AG08396 (cell line): ENCODE measurements around the gene RNF26.

ENCODE experiments used
- DNase-seq: peaks from one replicate; pipeline ENCODE4 v3.0.0; 2012; ENCODE audit warnings: low spot score, mixed read lengths

The RNF26 gene

GRCh38 chr11:119336744-119337469, 2.6 kb downstream of the RNF26 start:
- DNase-seq, result no peak

DNA sequence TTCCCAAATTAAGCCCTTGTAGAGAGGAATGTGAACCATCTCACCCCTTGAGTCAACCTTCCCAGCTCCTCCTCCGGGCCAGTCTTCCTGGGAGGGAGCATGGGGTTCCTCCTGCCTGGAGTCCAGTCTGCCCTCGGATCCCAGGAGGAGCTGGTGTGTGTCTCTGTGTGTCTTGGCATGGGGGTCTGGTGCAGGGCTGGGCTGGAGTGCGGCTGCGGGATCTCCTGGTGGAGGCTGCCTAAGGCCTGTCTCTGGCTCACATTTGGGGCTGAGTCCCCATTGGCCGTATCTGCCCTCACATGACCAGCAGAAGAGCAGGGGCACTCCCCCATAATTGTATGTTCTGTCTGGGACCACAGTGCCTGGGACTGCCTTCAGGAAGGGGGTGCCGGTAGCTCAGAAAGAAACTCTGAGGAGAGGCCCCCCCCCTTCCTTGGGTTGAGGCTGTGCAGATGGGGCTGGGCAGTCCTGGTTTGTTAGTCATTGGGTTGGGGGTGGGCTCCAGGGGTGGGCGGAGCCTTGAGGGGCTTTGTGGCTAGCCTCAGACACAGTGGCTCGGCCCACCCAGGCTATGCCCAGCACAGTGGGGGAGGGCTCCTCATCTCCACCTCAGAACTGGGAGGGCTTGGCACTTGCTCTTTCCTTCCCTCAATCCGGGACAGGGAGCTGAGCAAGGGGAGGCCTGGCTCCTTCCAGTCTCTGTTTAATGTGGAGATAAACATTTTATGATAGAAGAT, 3.4 kb downstream of the RNF26 start:
- peak; percentile 85 for DNase-seq

DNA sequence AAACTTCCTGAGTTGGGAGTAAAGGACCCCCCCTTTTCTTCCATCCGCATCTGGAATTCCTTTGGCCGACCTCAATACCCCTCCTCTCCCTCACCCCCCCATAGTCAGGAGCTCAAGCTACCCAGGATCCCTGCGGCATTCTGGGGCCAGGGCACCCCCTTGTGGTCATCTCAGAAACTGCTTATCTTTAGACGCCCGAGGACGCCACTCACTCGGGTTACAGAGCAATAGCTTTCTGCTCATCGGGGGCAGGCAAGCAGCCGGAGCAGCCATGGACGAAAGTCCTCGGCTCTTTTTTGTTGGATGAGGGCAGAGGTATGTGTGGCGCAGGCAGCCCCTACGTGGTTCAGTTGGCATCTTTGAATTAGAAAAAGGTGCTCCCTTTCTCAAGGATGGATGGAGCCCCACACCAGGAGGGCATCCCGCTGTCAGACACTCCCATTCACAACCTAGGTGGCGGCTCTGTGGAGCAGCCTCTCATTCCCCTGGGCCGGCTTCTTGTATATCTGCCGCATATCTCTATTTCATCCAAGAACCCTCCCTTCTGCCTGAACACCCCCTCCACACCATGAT, 4.1 kb downstream of the RNF26 start:
- peak; percentile 92 for DNase-seq

GRCh38 chr11:119338965-119339588, 4.8 kb downstream of the RNF26 start:
- no peak for DNase-seq

- peak; percentile 91 for DNase-seq
Observed at GRCh38 chr11:119339589-119340334, 5.4 kb downstream of the RNF26 start.

DNA sequence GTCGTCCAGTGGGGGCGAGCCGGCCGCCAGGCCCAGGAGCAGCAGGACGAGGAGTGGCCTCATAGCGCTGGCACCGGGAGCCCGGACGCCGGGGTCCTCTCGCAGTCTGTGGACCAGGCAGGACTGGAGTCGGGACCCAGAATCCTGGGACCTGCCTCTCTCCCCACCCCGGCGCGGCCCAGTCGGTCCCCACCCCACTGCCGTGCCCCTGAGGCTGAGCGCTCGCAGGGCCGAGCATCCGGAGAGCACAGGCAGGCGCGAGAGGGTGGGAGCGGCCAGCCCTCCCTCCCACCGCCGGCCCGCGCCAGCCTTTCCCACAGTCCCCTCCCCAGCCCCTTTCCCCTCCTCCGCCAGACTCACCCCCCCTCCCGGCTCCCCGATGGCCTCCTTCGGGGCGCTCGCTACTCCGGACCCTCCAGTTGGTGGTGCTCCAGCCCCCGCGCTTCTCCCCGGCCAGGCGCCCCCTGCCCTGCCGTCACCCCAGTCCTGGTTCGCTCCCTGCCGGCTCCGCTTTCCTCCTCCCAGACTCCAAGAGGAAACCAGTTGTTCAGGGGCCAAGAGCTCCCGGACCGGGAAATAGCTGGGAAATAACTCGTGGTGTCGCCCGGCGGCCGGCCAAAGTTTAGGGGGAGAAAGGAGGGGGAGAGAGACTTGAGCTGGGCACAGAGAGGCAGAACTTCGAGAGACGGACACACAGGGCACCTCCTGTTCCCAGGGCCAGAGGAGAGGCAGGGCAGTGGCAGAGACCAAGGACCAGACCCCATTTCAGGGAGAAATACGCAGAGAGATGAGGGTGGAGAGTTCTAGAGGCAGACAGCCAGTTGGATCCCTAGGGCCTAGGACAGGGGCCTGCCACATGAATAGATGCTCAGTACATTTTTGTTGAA, 6.3 kb downstream of the RNF26 start, which contains the start of gene C1QTNF5:
TSS of gene C1QTNF5 (minus strand) at position 549 of the 887 bp plus-strand sequence. CDS start at position 63, 486 bp downstream.
- peak; percentile 83 for DNase-seq

- DNase-seq, result no peak
Observed at GRCh38 chr11:119341222-119342022, 7.1 kb downstream of the RNF26 start.

DNA sequence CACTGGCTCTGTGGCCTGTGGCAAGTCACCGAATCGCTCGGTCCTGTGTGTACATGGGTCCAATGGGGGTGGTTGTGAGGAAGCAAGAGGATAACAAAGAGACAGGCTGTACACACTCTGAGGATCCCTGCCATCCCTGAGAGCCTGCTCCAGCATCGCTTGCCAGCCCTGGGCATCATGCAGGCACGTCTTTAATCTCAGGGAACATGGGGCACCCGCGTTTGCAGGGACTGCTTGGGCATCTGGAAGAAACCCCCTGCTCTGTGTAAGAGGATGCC, 7.6 kb downstream of the RNF26 start:
- DNase-seq, result no peak

GRCh38 chr11:119342362-119343130, 8.2 kb downstream of the RNF26 start:
- DNase-seq, result no peak

- no peak for DNase-seq
Observed at GRCh38 chr11:119343726-119344125, 9.4 kb downstream of the RNF26 start.

DNA sequence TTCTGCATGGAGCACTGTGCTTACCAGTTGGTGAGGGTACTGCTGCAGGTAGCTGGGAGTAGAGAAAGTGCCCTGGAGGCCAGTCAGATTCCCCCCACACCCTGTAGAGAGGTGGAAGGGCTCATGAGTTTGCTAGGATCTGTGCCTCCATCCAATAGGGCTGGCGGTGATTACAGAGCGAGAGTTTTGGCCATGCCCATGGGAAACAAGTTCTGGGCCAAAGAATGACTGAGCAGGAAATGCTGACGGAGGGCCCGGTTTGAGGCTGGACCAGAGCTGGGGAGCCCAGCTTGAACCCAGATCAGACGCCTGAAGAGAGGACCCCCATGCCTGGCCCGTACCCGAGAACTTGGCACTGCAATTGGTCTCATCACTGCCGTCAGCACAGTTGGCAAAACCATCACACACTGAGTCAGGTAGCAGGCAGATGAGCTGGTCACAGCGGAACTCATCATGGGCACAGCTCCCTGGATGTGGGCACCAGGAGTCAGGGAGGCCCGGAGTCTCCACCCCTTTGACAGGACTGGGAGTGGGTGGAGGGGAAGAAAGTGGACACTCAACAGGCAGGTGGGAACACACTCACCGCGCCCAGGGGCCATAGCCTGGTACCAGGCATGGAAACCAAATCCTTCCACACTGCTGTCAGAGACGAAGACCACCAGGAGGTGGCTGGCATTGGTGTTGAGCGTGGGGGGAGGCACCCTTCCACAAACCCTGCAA, 10.1 kb downstream of the RNF26 start:
- no peak for DNase-seq

- no peak for DNase-seq
Observed at GRCh38 chr11:119345685-119346084, 11.4 kb downstream of the RNF26 start.

GRCh38 chr11:119346605-119347004, 12.3 kb downstream of the RNF26 start, which contains the start of gene MFRP:
TSS of gene MFRP (minus strand) at chr11:119346705. CDS start at chr11:119346513, 192 bp downstream.
- no peak for DNase-seq

- no peak for DNase-seq
Observed at GRCh38 chr11:119347242-119347641, 12.9 kb downstream of the RNF26 start.

DNA sequence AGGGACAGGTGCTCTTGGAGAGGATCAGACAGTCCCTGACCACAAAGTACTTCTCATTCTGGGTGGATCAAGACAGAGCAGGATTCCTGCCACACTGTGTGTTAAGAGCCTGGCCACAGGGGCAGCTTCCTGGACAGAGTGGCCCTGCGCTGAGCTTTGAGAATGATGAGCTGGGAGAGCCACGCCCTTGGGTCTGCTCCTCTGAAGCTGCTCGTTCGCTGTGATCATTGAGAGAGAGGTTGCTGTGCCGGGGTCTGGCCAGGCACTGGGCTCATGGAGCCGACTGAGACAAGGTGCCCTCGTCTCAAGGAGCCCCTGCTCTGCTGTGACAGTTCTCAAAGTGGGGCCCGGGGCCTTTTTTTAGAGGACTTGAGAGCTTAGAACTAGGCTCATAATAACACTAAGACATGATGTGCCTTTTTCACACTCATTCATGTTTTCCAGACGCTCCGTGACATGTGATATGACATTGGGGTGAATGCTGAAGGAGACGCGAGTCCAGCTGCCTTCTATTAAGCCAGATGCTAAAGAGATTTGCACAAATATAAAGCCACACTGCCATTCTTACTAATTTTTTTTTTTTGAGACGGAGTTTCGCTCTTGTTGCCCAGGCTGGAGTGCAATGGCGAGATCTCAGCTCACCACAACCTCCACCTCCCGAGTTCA, 13.7 kb downstream of the RNF26 start:
- no peak for DNase-seq

DNA sequence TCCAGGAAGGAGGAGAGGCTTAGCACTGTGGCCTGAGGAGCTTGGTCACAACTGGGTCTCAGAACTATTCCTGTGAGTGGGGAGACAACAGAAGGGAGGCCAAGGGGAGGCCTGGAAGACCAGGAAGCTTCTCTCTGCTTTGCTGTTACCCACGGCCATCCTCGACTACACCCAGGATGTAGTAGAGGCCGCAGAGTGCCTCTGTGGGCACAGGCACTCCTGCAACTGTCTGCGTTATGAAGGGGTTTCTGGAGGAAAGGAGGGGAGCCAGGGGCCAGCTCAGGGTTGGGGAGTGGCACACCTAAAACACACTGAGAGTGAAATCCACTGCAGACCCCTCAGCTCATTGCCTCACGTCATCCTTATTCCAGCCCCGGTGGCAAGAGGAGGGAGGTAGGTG, 16.0 kb downstream of the RNF26 start:
- DNase-seq, result no peak

GRCh38 chr11:119351232-119351631, 16.9 kb downstream of the RNF26 start:
- no peak for DNase-seq

DNA sequence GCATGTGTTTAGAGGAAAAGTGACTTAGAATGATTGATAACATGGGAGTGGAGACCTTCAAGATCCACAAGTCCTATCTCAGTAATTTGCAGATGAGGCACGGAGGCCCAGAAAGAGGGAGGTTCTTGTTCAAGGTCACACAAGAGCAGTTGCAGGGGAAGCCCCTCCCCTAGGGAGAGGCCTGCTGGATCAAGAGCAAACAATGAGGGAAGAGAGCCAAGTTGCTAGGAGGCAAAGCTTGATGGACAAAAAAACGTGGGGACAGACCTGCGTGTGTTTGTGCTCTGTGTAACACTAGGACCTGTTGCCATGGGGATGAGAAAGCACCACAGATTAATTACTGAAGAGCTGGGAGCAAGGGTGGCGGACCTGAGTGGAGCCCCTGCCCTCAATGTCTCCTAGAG, 18.5 kb downstream of the RNF26 start:
- no peak for DNase-seq
